ENCODE measurements around the gene PLCB3. TPM values are rescaled to one million over a fixed set of nuclear protein-coding genes. Genes with fewer than 3 reads are reported as not detected.

The PLCB3 gene
- 35.3 and 61.4 TPM in 2 replicates for total RNA-seq

GRCh38 chr11:64251016-64251752, at the start of gene PLCB3:
Gene PLCB3, plus strand, starts transcription at chr11:64251530. Its CDS starts 120 bp downstream, at chr11:64251650.

GRCh38 chr11:64206457-64207255, 44.7 kb upstream of the PLCB3 start, which contains the start of gene FERMT3:
Gene FERMT3, plus strand, starts transcription at chr11:64206721. Its CDS starts 644 bp downstream, at chr11:64207365.

GRCh38 chr11:64225608-64226506, 25.5 kb upstream of the PLCB3 start, which contains the start of the genes NUDT22 and TRPT1:
Gene NUDT22, plus strand, starts transcription at chr11:64226274. Its CDS starts 379 bp downstream, at chr11:64226653.
Gene TRPT1, minus strand, starts transcription at chr11:64226186. Its CDS starts 326 bp downstream, at chr11:64225860.

GRCh38 chr11:64230171-64230984, 21.0 kb upstream of the PLCB3 start, which contains the start of gene DNAJC4:
Gene DNAJC4, plus strand, starts transcription at chr11:64230548. Its CDS starts 307 bp downstream, at chr11:64230855.

GRCh38 chr11:64233913-64234586, 17.3 kb upstream of the PLCB3 start, which contains the start of gene VEGFB:
Gene VEGFB, plus strand, starts transcription at chr11:64234584. Its CDS starts 250 bp downstream, at chr11:64234834.

GRCh38 chr11:64240435-64241240, 10.7 kb upstream of the PLCB3 start, which contains the start of gene FKBP2:
Gene FKBP2, plus strand, starts transcription at chr11:64241095. Its CDS starts 1,293 bp downstream, at chr11:64242388.

GRCh38 chr11:64246871-64247728, 4.2 kb upstream of the PLCB3 start, which contains the start of gene PPP1R14B:
Gene PPP1R14B, minus strand, starts transcription at chr11:64246943. Its CDS starts 270 bp downstream, at chr11:64246673.

GRCh38 chr11:64284048-64284961, 33.0 kb downstream of the PLCB3 start, which contains the start of gene BAD:
Gene BAD, minus strand, starts transcription at chr11:64284665. Its CDS starts 297 bp downstream, at chr11:64284368.

GRCh38 chr11:64284962-64285884, 33.9 kb downstream of the PLCB3 start, which contains the start of gene GPR137:
Gene GPR137, plus strand, starts transcription at chr11:64285848. Its CDS starts 677 bp downstream, at chr11:64286525.

GRCh38 chr11:64291262-64291751, 40.0 kb downstream of the PLCB3 start, which contains the start of gene KCNK4:
Gene KCNK4, plus strand, starts transcription at chr11:64291302. Its CDS starts 1,717 bp downstream, at chr11:64293019.

GRCh38 chr11:64299847-64300648, 48.7 kb downstream of the PLCB3 start, which contains the start of gene CATSPERZ:
Gene CATSPERZ, plus strand, starts transcription at chr11:64300358. Its CDS starts 53 bp downstream, at chr11:64300411.

GRCh38 chr11:64305075-64305690, 53.9 kb downstream of the PLCB3 start, which contains the start of gene ESRRA:
Gene ESRRA, plus strand, starts transcription at chr11:64305524. Its CDS starts 1,656 bp downstream, at chr11:64307180.

GRCh38 chr11:64317325-64317960, 66.1 kb downstream of the PLCB3 start, which contains the start of gene TRMT112:
Gene TRMT112, minus strand, starts transcription at chr11:64317559. Its CDS starts 33 bp downstream, at chr11:64317526.

